ENCODE data around the gene LDAH. TPM values are rescaled to one million over a fixed set of nuclear protein-coding genes. Genes with fewer than 3 reads are reported as not detected.
A peak's percentile ranks its signal among the peaks of the same experiment; 100 is the strongest.

LDAH gene
- total RNA-seq, 1 donor from 2014 or later = 43.6 TPM

GRCh38 chr2:20667531-20668401, 155.1 kb downstream of the LDAH start:
- DNase-seq (ENCODE audit: low spot score) = no peak

GRCh38 chr2:20667151-20667530, 155.8 kb downstream of the LDAH start:
- DNase-seq (ENCODE audit: low spot score) = no peak

- DNase-seq (ENCODE audit: low spot score) = peak; percentile 32
Observed at GRCh38 chr2:20666304-20667150, 156.4 kb downstream of the LDAH start, which contains the start of gene GDF7. TSS of gene GDF7 (plus strand) at chr2:20667144. CDS start at chr2:20667240, 96 bp downstream.

- DNase-seq (ENCODE audit: low spot score) = no peak
Observed at GRCh38 chr2:20666005-20666303, 156.9 kb downstream of the LDAH start.

- DNase-seq (ENCODE audit: low spot score) = no peak
Observed at GRCh38 chr2:20665243-20666004, 157.5 kb downstream of the LDAH start.

GRCh38 chr2:20664431-20665242, 158.3 kb downstream of the LDAH start:
- no peak for DNase-seq (ENCODE audit: low spot score)

GRCh38 chr2:20664071-20664390, 158.9 kb downstream of the LDAH start:
- no peak for DNase-seq (ENCODE audit: low spot score)

- DNase-seq (ENCODE audit: low spot score) = no peak
Observed at GRCh38 chr2:20663196-20664070, 159.5 kb downstream of the LDAH start.

GRCh38 chr2:20662308-20662937, 160.5 kb downstream of the LDAH start:
- no peak for DNase-seq (ENCODE audit: low spot score)

- peak; percentile 78 for DNase-seq (ENCODE audit: low spot score)
Observed at GRCh38 chr2:20661421-20662307, 161.2 kb downstream of the LDAH start.

GRCh38 chr2:20660506-20661420, 162.1 kb downstream of the LDAH start:
- no peak for DNase-seq (ENCODE audit: low spot score)

- DNase-seq (ENCODE audit: low spot score) = no peak
Observed at GRCh38 chr2:20657522-20658235, 165.2 kb downstream of the LDAH start.

- no peak for DNase-seq (ENCODE audit: low spot score)
Observed at GRCh38 chr2:20656561-20656960, 166.3 kb downstream of the LDAH start.

GRCh38 chr2:20654535-20654813, 168.4 kb downstream of the LDAH start:
- no peak for DNase-seq (ENCODE audit: low spot score)

- DNase-seq (ENCODE audit: low spot score) = no peak
Observed at GRCh38 chr2:20653695-20654534, 169.0 kb downstream of the LDAH start.

All from umbilical cord (tissue), 2 donors.